Measurements from ENCODE around the gene AMER3.

Gene AMER3

DNA sequence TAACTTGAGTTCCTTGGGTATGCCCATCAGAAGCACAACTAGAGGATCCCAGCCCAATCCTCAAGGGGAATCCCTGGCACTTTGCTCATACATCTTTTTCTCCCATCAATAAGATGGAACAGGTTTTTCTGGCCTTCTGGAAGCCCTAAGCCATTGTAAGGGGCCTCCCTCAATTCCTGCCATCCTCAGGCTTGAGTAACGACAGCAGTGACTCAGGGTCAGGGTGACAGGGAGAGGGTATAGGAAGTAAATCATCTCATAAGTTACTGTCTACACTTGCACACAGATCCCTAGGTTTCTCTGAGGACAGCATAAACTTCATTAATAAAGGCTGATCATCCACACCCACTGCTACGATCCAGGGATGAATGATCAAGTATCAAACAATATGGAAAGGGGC lies 35.0 kb downstream of the AMER3 start:
- Histone ChIP-seq H3K4me1 (ENCODE audit: insufficient read depth, low read length) (no peaks in the 10 kb centered on the region), H3K27ac (ENCODE audit: low read length) (no peak overlapping the region), H3K4me3 (ENCODE audit: low read depth in 1 of 2, low read length in 2 of 2) (no peak overlapping the region), H4K20me1 (ENCODE audit: insufficient read depth, low read length) (no peaks in the 10 kb centered on the region), H3K36me3 (ENCODE audit: insufficient read depth, low read length) (no peaks in the 10 kb centered on the region), H3K9me3 (ENCODE audit: insufficient read depth, low read length, severe bottlenecking) (no peaks in the 10 kb centered on the region), H2AFZ (ENCODE audit: low read depth, low read length) (no peak overlapping the region), H3K9ac (ENCODE audit: low read depth, low read length) (no peak overlapping the region), H3K4me2 (ENCODE audit: insufficient read depth, low read length) (no peak overlapping the region), H3K79me2 (ENCODE audit: insufficient read depth, low read length) (no peaks in the 10 kb centered on the region), H3K27me3 (ENCODE audit: insufficient read depth, low read length, poor library complexity) (no peaks in the 10 kb centered on the region)
- ATAC-seq (ENCODE audit: insufficient read depth, low read depth) (no peak), DNase-seq (no peak)
- TF ChIP-seq, protein P1, sequence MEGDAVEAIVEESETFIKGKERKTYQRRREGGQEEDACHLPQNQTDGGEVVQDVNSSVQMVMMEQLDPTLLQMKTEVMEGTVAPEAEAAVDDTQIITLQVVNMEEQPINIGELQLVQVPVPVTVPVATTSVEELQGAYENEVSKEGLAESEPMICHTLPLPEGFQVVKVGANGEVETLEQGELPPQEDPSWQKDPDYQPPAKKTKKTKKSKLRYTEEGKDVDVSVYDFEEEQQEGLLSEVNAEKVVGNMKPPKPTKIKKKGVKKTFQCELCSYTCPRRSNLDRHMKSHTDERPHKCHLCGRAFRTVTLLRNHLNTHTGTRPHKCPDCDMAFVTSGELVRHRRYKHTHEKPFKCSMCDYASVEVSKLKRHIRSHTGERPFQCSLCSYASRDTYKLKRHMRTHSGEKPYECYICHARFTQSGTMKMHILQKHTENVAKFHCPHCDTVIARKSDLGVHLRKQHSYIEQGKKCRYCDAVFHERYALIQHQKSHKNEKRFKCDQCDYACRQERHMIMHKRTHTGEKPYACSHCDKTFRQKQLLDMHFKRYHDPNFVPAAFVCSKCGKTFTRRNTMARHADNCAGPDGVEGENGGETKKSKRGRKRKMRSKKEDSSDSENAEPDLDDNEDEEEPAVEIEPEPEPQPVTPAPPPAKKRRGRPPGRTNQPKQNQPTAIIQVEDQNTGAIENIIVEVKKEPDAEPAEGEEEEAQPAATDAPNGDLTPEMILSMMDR (IDR thresholded peaks at IDR 0.05; ENCODE audit: borderline replicate concordance, extremely low read depth, low read length, poor library complexity, severe bottlenecking) = no peak
- TF ChIP-seq EZH2 (IDR thresholded peaks at IDR 0.05; ENCODE audit: borderline replicate concordance, low read depth, low read length, severe bottlenecking) = no peak

GRCh38 chr2:130790804-130791616 lies 35.7 kb downstream of the AMER3 start:
- DNase-seq = no peak
- no peak for ATAC-seq (ENCODE audit: insufficient read depth, low read depth)
- H3K9me3 ChIP-seq (ENCODE audit: insufficient read depth, low read length, severe bottlenecking) = no peaks in the 10 kb centered on the region
- no peak overlapping the region for H3K4me3 ChIP-seq (ENCODE audit: low read depth in 1 of 2, low read length in 2 of 2)
- H3K79me2 ChIP-seq (ENCODE audit: insufficient read depth, low read length) = no peaks in the 10 kb centered on the region
- H3K27me3 ChIP-seq (ENCODE audit: insufficient read depth, low read length, poor library complexity) = no peaks in the 10 kb centered on the region
- H3K36me3 ChIP-seq (ENCODE audit: insufficient read depth, low read length) = no peaks in the 10 kb centered on the region
- TF ChIP-seq, protein P1 (IDR thresholded peaks at IDR 0.05; ENCODE audit: borderline replicate concordance, extremely low read depth, low read length, poor library complexity, severe bottlenecking) = no peak
- TF ChIP-seq EZH2 (IDR thresholded peaks at IDR 0.05; ENCODE audit: borderline replicate concordance, low read depth, low read length, severe bottlenecking) = no peak
- no peaks in the 10 kb centered on the region for H3K4me1 ChIP-seq (ENCODE audit: insufficient read depth, low read length)
- no peak overlapping the region for H3K9ac ChIP-seq (ENCODE audit: low read depth, low read length)
- no peak overlapping the region for H3K4me2 ChIP-seq (ENCODE audit: insufficient read depth, low read length)
- no peak overlapping the region for H2AFZ ChIP-seq (ENCODE audit: low read depth, low read length)
- H4K20me1 ChIP-seq (ENCODE audit: insufficient read depth, low read length) = no peaks in the 10 kb centered on the region
- no peak overlapping the region for H3K27ac ChIP-seq (ENCODE audit: low read length)

- no peak for DNase-seq
- Histone ChIP-seq H3K9me3 (ENCODE audit: insufficient read depth, low read length, severe bottlenecking) (no peaks in the 10 kb centered on the region), H3K36me3 (ENCODE audit: insufficient read depth, low read length) (no peaks in the 10 kb centered on the region), H3K27ac (ENCODE audit: low read length) (no peak overlapping the region), H3K9ac (ENCODE audit: low read depth, low read length) (no peak overlapping the region), H3K27me3 (ENCODE audit: insufficient read depth, low read length, poor library complexity) (no peaks in the 10 kb centered on the region), H4K20me1 (ENCODE audit: insufficient read depth, low read length) (no peaks in the 10 kb centered on the region), H3K4me3 (ENCODE audit: low read depth in 1 of 2, low read length in 2 of 2) (no peak overlapping the region), H3K4me2 (ENCODE audit: insufficient read depth, low read length) (no peak overlapping the region), H2AFZ (ENCODE audit: low read depth, low read length) (no peak overlapping the region), H3K79me2 (ENCODE audit: insufficient read depth, low read length) (no peaks in the 10 kb centered on the region), H3K4me1 (ENCODE audit: insufficient read depth, low read length) (no peaks in the 10 kb centered on the region)
- no peak for ATAC-seq (ENCODE audit: insufficient read depth, low read depth)
- TF ChIP-seq EZH2 (IDR thresholded peaks at IDR 0.05; ENCODE audit: borderline replicate concordance, low read depth, low read length, severe bottlenecking) = no peak
- TF ChIP-seq, protein P1 (IDR thresholded peaks at IDR 0.05; ENCODE audit: borderline replicate concordance, extremely low read depth, low read length, poor library complexity, severe bottlenecking) = no peak
These were observed 36.2 kb downstream of the AMER3 start for GRCh38 chr2:130791617-130791939.

Measured in DND-41 (cell line).